Colonic mucosa (tissue), 4 donors: Measurements from ENCODE around the gene CTSO. TPM values are rescaled to one million over a fixed set of nuclear protein-coding genes. Genes with fewer than 3 reads are reported as not detected.
"Not testable (repeated sequence)": the region's sequence is repeated elsewhere in the genome, so short reads cannot be mapped to it uniquely, and the experiment has no call there.

Source experiments
- DNase-seq: peaks from one replicate; pipeline ENCODE4 v3.0.0-alpha.2; 2020
- H3K27ac ChIP-seq: fragments of 200-600 bp; one replicate; pipeline ENCODE4 v1.8.0; 2021
- H3K27me3 ChIP-seq: fragments of 200-600 bp; one replicate; pipeline ENCODE4 v1.8.0; 2021
- H3K36me3 ChIP-seq: fragments of 200-600 bp; one replicate; pipeline ENCODE4 v1.8.0; 2021
- H3K4me1 ChIP-seq: fragments of 200-600 bp; one replicate; pipeline ENCODE4 v1.8.0; 2021; ENCODE audit warnings: mild to moderate bottlenecking
- H3K4me3 ChIP-seq: fragments of 200-600 bp; one replicate; pipeline ENCODE4 v1.8.0; 2021
- H3K9ac ChIP-seq, 2 donors: one replicate each; pipeline ENCODE4 v1.7.0; 2013; ENCODE audit warnings: control low read depth in 2 of 2, low read depth in 2 of 2, low read length in 2 of 2
- H3K9me3 ChIP-seq: fragments of 200-600 bp; one replicate; pipeline ENCODE4 v1.8.0; 2021
- intact Hi-C: fragments of 100-400 bp; cut with DNase I; formaldehyde crosslinking; loops from one replicate; pipeline ENCODE4 v1.14.1; 2022
- total RNA-seq, 2 donors: library from RNA; stranded (reverse); fragmentation: NEBNext Ultra II Directional in 1 of 2; extraction: Animal tissue kit (Norgen Biotek cat#: 25700) in 1 of 2; gene quantifications; one replicate each; pipeline ENCODE4 v1.2.1, GENCODE V29; 2021
- TF ChIP-seq, protein P1 (sequence below): fragments of 200-600 bp; IDR thresholded peaks from one replicate; pipeline ENCODE4 v1.8.0; 2022; ENCODE audit warnings: antibody characterized with exemption, mild to moderate bottlenecking
- donor health status: healthy.
- donor health status: DM: no; HTN: no; CAD: no.
- donor health status: DM: no; HTN: no; CAD: no.

The CTSO gene
- total RNA-seq, 2 donors from 2014 or later, result 3.3 to 14.7 TPM

DNA sequence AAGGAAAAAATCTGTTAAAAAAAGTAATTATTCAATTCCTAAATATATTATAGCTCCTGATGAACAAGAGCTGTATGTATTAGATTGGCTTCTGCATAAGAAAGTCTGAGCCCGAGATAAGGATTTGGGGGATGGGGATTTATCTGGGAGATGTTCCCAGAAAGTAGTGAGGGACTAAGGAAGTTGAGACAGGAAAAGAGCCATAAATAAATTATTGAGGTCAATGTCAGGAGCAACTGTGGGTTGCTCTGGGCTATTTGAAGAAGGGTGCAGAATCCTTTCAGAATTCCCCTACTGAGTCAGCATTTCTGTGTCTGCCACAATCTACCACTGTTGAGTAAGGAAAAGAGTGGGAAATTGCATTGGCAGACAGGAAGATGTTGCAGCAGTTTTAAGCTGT is 53.3 kb downstream of the CTSO start:
- no peaks in the 10 kb centered on the region for H3K4me1 ChIP-seq
- intact Hi-C loops, result no loop called here
- no peaks in the 10 kb centered on the region for H3K9me3 ChIP-seq
- no peaks in the 10 kb centered on the region for H3K36me3 ChIP-seq
- TF ChIP-seq, protein P1, sequence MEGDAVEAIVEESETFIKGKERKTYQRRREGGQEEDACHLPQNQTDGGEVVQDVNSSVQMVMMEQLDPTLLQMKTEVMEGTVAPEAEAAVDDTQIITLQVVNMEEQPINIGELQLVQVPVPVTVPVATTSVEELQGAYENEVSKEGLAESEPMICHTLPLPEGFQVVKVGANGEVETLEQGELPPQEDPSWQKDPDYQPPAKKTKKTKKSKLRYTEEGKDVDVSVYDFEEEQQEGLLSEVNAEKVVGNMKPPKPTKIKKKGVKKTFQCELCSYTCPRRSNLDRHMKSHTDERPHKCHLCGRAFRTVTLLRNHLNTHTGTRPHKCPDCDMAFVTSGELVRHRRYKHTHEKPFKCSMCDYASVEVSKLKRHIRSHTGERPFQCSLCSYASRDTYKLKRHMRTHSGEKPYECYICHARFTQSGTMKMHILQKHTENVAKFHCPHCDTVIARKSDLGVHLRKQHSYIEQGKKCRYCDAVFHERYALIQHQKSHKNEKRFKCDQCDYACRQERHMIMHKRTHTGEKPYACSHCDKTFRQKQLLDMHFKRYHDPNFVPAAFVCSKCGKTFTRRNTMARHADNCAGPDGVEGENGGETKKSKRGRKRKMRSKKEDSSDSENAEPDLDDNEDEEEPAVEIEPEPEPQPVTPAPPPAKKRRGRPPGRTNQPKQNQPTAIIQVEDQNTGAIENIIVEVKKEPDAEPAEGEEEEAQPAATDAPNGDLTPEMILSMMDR, result no peak
- no peaks in the 10 kb centered on the region for H3K27me3 ChIP-seq
- H3K9ac ChIP-seq, result no peak overlapping the region
- H3K4me3 ChIP-seq, result no peak overlapping the region
- no peak for DNase-seq
- H3K27ac ChIP-seq, result no peak overlapping the region

DNA sequence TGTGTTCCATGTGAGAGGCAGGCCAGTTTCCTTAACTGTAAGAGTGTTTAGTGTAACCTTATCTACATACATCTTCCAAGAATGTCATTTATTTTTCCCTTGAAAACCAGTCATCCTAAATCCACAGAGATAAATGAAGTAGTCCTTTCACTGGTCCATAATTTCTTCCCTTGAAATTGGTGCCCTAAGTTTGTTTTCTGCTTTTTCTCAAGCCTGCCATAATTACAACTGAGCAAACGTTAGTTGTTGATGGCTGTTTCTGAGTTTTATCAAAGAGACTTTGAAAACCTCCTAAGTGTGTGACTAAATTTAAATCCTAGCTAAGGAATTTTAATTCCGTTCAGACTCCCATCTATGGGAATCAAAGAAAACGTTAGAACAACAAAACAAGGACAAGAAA is 53.8 kb downstream of the CTSO start:
- H3K27ac ChIP-seq, result no peak overlapping the region
- TF ChIP-seq, protein P1, result no peak
- no peak overlapping the region for H3K4me3 ChIP-seq
- no peaks in the 10 kb centered on the region for H3K36me3 ChIP-seq
- H3K9me3 ChIP-seq, result no peaks in the 10 kb centered on the region
- no peaks in the 10 kb centered on the region for H3K4me1 ChIP-seq
- intact Hi-C loops, result no loop called here
- no peak for DNase-seq
- H3K27me3 ChIP-seq, result no peaks in the 10 kb centered on the region
- no peak overlapping the region for H3K9ac ChIP-seq

DNA sequence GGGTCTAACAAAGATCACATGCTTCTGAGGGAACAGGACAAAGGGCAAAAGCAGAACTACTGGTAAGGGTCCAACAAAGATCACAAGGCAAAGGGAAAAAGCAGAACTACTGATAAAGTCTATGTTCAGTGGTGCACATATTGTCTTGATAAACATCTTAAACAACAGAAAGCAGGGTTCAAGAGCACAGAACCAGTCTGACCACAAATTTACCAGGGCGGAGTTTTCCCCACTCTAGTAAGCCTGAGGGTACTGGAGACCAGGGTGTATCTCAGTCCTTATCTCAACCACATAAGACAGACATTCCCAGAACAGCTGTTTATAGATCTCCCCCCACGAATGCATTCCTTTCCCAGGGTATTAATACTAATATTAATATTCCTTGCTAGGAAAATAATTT is 55.3 kb downstream of the CTSO start:
- H3K9me3 ChIP-seq, H3K9ac ChIP-seq, DNase-seq, H3K4me3 ChIP-seq, H3K4me1 ChIP-seq, intact Hi-C loops, H3K27me3 ChIP-seq, H3K27ac ChIP-seq, H3K36me3 ChIP-seq: not testable (repeated sequence)

DNA sequence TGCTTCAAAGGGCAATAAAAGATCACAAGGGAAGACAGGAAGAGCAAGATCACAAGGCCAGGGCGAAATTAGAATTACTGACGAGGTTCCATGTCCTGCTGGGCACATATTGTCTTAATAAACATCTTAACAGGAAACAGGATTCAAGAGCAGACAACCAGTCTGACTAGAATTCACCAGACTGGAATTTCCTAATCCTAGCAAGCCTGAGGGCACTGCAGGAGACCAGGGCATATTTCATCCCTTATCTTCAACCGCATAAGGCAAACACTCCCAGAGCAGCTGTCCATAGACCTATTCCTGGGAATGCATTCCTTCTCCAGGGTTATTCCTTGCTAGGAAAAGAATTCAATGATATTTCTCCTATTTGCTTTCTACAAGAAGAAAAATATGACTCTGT is 62.6 kb downstream of the CTSO start:
- no peaks in the 10 kb centered on the region for H3K4me1 ChIP-seq
- H3K9ac ChIP-seq, result no peak overlapping the region
- intact Hi-C loops, result no loop called here
- no peak overlapping the region for H3K27ac ChIP-seq
- no peaks in the 10 kb centered on the region for H3K27me3 ChIP-seq
- no peak for DNase-seq
- no peak overlapping the region for H3K4me3 ChIP-seq
- H3K36me3 ChIP-seq, result no peaks in the 10 kb centered on the region
- TF ChIP-seq, protein P1, result no peak
- H3K9me3 ChIP-seq, result no peaks in the 10 kb centered on the region

DNA sequence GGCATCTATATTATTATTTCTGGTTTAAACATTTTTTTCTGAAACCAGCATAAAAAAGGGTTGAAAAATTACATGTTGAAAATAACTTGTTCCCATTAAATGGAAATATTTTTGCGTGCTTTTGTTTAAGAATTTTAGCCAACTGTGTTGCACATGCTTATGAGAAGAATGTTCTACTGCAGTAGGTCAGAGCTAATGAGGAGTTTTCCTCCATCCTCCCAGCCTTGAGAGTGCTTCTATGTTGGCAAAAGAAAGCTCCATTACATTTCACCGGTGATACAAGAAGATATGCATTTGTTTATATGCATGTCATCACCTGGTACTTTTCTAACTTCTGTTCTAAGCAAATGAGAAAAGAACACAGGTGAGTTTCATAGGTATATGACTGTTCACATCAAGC is 63.7 kb downstream of the CTSO start:
- DNase-seq, result no peak
- intact Hi-C loops, result no loop called here
- Histone ChIP-seq H3K9ac (no peak overlapping the region), H3K27ac (no peak overlapping the region), H3K4me1 (no peaks in the 10 kb centered on the region), H3K9me3 (no peaks in the 10 kb centered on the region), H3K36me3 (no peaks in the 10 kb centered on the region), H3K27me3 (no peaks in the 10 kb centered on the region), H3K4me3 (no peak overlapping the region)
- TF ChIP-seq, protein P1, result no peak

DNA sequence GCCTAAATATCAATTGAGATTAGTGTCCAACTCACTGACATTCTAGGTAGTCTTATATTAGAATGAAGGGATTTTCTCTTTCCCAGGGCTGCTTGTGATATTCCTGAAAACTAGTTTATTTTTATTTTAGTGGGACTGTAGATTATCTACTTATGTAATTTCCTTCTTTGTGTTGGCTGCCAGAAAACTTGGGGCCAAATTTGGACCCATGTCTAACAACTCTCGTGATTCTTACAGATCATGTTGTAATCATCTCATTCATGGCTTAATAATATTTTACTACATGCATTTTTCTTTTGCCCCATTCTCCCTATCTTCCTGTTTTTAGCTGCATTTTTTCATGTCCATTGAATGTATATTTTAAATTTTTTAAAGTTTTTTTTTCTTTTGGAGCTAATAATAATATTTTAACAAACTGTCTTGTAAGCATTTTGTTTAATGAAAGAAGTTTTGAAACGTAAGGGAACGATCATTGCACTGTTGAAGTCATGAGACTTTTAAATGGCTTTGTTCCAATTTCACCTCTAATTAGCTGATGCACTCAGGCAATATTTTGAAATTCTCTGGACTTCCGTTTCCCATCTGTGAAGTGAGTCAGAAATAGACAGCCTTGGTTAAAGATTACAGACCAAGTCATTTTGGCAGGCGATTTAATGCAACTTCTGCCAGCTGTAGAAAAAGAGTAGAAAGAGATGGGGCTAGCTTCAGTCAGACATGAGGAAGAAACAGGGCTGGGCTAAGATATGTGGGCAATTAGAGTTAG is 64.5 kb downstream of the CTSO start:
- TF ChIP-seq, protein P1, result no peak
- no peak overlapping the region for H3K4me3 ChIP-seq
- H3K27ac ChIP-seq, result no peak overlapping the region
- intact Hi-C loops, result no loop called here
- no peaks in the 10 kb centered on the region for H3K9me3 ChIP-seq
- DNase-seq, result no peak
- no peaks in the 10 kb centered on the region for H3K36me3 ChIP-seq
- no peak overlapping the region for H3K9ac ChIP-seq
- H3K27me3 ChIP-seq, result no peaks in the 10 kb centered on the region
- no peaks in the 10 kb centered on the region for H3K4me1 ChIP-seq
